HEK293 (cell line): ENCODE measurements around the gene LPP.

Experiments
- TCF7L2 ChIP-seq: IDR thresholded peaks from 2 replicates; pipeline ENCODE4 v1.6.1; 2011; ENCODE audit warnings: low read depth, mild to moderate bottlenecking, inconsistent platforms, low read length, moderate library complexity, borderline replicate concordance
- YY1 ChIP-seq: fragments of 450-650 bp; formaldehyde crosslinking; IDR thresholded peaks from 2 replicates; pipeline ENCODE4 v1.5.1; 2018; ENCODE audit warnings: missing biosample characterization, missing genetic modification characterization
- ZNF146 ChIP-seq: fragments of 450-650 bp; formaldehyde crosslinking; IDR thresholded peaks from 2 replicates; pipeline ENCODE4 v1.5.1; 2016; ENCODE audit warnings: missing biosample characterization, missing genetic modification characterization
- ZNF221 ChIP-seq: fragments of 450-650 bp; formaldehyde crosslinking; IDR thresholded peaks from 2 replicates; pipeline ENCODE4 v1.5.1; 2017; ENCODE audit warnings: missing biosample characterization, missing genetic modification characterization, borderline replicate concordance
- ZNF311 ChIP-seq: fragments of 450-650 bp; formaldehyde crosslinking; IDR thresholded peaks from 2 replicates; pipeline ENCODE4 v1.5.1; 2017; ENCODE audit warnings: missing biosample characterization, missing genetic modification characterization, borderline replicate concordance
- ZNF473 ChIP-seq: fragments of 450-650 bp; formaldehyde crosslinking; IDR thresholded peaks from 2 replicates; pipeline ENCODE4 v1.5.1; 2017; ENCODE audit warnings: missing biosample characterization, missing genetic modification characterization
- ZNF792 ChIP-seq: fragments of 450-650 bp; formaldehyde crosslinking; IDR thresholded peaks from 2 replicates; pipeline ENCODE4 v1.5.1; 2016; ENCODE audit warnings: missing biosample characterization, missing genetic modification characterization
- TF ChIP-seq, protein P1 (sequence below): fragments of 450-650 bp; formaldehyde crosslinking; IDR thresholded peaks from 2 replicates; pipeline ENCODE4 v1.5.1; 2016; ENCODE audit warnings: missing biosample characterization, missing genetic modification characterization

GRCh38 chr3:188449421-188449820 lies 295.5 kb downstream of the LPP start:
- TF ChIP-seq, protein P1, sequence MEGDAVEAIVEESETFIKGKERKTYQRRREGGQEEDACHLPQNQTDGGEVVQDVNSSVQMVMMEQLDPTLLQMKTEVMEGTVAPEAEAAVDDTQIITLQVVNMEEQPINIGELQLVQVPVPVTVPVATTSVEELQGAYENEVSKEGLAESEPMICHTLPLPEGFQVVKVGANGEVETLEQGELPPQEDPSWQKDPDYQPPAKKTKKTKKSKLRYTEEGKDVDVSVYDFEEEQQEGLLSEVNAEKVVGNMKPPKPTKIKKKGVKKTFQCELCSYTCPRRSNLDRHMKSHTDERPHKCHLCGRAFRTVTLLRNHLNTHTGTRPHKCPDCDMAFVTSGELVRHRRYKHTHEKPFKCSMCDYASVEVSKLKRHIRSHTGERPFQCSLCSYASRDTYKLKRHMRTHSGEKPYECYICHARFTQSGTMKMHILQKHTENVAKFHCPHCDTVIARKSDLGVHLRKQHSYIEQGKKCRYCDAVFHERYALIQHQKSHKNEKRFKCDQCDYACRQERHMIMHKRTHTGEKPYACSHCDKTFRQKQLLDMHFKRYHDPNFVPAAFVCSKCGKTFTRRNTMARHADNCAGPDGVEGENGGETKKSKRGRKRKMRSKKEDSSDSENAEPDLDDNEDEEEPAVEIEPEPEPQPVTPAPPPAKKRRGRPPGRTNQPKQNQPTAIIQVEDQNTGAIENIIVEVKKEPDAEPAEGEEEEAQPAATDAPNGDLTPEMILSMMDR (tag by site-specific recombination) = no peak
- TF ChIP-seq YY1 (no peak), TCF7L2 (no peak), ZNF792 (tag by site-specific recombination) (no peak), ZNF221 (tag by site-specific recombination) (no peak), ZNF311 (tag by site-specific recombination) (no peak), ZNF146 (tag by site-specific recombination) (no peak), ZNF473 (no peak)
